ENCODE data around the gene PRSS16. TPM values are rescaled to one million over a fixed set of nuclear protein-coding genes. Genes with fewer than 3 reads are reported as not detected.

PRSS16 gene
- total and polyA plus RNA-seq, 9 of the 15 experiments (the other 6 are each of a cell fraction or from before 2014, with no cell fraction given): 4.5 to 21.3 (median 12.1) TPM

DNA sequence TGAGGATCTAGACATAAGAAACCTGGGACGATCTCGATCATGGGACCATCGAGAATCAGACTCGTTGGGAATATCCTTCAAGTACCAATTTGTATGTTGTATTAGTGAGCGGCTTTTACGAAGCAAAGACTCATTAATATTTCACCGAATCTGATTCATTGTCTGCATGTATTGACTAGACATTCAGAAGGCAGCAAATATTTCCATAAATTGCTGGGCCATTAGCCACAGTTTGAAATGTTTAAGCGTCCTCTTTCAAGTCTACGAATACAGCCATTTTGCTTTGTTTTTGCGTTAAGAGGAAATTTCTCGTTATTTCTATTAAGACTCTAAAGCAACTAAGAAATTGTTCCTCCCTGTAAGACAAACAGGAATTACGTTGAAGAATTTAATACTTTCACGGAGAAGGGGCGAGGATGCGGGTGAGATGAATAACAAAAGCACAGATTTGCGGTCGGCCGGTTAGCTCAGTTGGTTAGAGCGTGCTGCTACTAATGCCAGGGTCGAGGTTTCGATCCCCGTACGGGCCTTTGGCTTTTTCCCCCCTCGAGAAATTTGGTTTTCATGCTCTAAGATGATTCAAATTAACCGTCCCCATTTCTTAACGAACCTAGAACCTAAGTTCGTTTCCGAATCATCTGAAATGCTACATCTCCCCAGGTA, 46.1 kb downstream of the PRSS16 start (continued):
- TF ChIP-seq NKRF (IDR thresholded peaks at IDR 0.05; ENCODE audit: borderline replicate concordance): peak; percentile 38; the same call in 1 of the 2 replicates
- TF ChIP-seq ZKSCAN3 (CRISPR knock-in tag; IDR thresholded peaks at IDR 0.05): no peak
- peak; percentile 68 for TF ChIP-seq EP300 (IDR thresholded peaks at IDR 0.05; ENCODE audit: low read length)
- no peak for TF ChIP-seq RFX5 (IDR thresholded peaks at IDR 0.05; ENCODE audit: low read depth, low read length)
- no peak for TF ChIP-seq TEAD2 (tag; IDR thresholded peaks at IDR 0.05)
- TF ChIP-seq NR2C2 (CRISPR knock-in tag; IDR thresholded peaks at IDR 0.05): no peak
- TF ChIP-seq NR2C2 (tag; IDR thresholded peaks at IDR 0.05): no peak
- TF ChIP-seq HDAC1 (IDR thresholded peaks at IDR 0.05): peak; percentile 65 to 95; a peak in 3 of 4 replicates
- TF ChIP-seq LARP7 (IDR thresholded peaks at IDR 0.05): no peak
- peak; percentile 70 for TF ChIP-seq HMBOX1 (IDR thresholded peaks at IDR 0.05)
- TF ChIP-seq KDM1A (IDR thresholded peaks at IDR 0.05): peak; percentile 89
- TF ChIP-seq, protein P1, sequence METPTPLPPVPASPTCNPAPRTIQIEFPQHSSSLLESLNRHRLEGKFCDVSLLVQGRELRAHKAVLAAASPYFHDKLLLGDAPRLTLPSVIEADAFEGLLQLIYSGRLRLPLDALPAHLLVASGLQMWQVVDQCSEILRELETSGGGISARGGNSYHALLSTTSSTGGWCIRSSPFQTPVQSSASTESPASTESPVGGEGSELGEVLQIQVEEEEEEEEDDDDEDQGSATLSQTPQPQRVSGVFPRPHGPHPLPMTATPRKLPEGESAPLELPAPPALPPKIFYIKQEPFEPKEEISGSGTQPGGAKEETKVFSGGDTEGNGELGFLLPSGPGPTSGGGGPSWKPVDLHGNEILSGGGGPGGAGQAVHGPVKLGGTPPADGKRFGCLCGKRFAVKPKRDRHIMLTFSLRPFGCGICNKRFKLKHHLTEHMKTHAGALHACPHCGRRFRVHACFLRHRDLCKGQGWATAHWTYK (CRISPR knock-in tag; IDR thresholded peaks at IDR 0.05): no peak
- TF ChIP-seq, protein P2, sequence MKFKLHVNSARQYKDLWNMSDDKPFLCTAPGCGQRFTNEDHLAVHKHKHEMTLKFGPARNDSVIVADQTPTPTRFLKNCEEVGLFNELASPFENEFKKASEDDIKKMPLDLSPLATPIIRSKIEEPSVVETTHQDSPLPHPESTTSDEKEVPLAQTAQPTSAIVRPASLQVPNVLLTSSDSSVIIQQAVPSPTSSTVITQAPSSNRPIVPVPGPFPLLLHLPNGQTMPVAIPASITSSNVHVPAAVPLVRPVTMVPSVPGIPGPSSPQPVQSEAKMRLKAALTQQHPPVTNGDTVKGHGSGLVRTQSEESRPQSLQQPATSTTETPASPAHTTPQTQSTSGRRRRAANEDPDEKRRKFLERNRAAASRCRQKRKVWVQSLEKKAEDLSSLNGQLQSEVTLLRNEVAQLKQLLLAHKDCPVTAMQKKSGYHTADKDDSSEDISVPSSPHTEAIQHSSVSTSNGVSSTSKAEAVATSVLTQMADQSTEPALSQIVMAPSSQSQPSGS (CRISPR knock-in tag; IDR thresholded peaks at IDR 0.05): no peak
- TF ChIP-seq, protein P3, sequence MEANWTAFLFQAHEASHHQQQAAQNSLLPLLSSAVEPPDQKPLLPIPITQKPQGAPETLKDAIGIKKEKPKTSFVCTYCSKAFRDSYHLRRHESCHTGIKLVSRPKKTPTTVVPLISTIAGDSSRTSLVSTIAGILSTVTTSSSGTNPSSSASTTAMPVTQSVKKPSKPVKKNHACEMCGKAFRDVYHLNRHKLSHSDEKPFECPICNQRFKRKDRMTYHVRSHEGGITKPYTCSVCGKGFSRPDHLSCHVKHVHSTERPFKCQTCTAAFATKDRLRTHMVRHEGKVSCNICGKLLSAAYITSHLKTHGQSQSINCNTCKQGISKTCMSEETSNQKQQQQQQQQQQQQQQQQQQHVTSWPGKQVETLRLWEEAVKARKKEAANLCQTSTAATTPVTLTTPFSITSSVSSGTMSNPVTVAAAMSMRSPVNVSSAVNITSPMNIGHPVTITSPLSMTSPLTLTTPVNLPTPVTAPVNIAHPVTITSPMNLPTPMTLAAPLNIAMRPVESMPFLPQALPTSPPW (CRISPR knock-in tag; IDR thresholded peaks at IDR 0.05): peak; percentile 31; the same call in 1 of the 2 replicates
- TF ChIP-seq ZBTB8A (IDR thresholded peaks at IDR 0.05; ENCODE audit: partially characterized antibody): peak; percentile 41
- 0 out of 4 replicates have a peak, but pooled peaks have one; percentile 36 to 62 for TF ChIP-seq ARNT (IDR thresholded peaks at IDR 0.05)
- TF ChIP-seq CBX3 (IDR thresholded peaks at IDR 0.05; ENCODE audit: borderline replicate concordance in 1 of 2, low read length in 2 of 2): peak in 1 of 2 experiments; percentile 50; a peak in 1 of 3 replicates
- TF ChIP-seq, protein P4, sequence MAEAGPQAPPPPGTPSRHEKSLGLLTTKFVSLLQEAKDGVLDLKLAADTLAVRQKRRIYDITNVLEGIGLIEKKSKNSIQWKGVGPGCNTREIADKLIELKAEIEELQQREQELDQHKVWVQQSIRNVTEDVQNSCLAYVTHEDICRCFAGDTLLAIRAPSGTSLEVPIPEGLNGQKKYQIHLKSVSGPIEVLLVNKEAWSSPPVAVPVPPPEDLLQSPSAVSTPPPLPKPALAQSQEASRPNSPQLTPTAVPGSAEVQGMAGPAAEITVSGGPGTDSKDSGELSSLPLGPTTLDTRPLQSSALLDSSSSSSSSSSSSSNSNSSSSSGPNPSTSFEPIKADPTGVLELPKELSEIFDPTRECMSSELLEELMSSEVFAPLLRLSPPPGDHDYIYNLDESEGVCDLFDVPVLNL (CRISPR knock-in tag; IDR thresholded peaks at IDR 0.05; ENCODE audit: low read depth): no peak

Measured in K562 (cell line).